ENCODE data around the gene BUB3. TPM values are rescaled to one million over a fixed set of nuclear protein-coding genes. Genes with fewer than 3 reads are reported as not detected.

Gene BUB3
- 100 to 1,000 TPM; 255 TPM for total RNA-seq

GRCh38 chr10:123154092-123154710 lies at the start of gene BUB3:
Gene BUB3, plus strand, starts transcription at chr10:123154402. Its CDS starts 516 bp downstream, at chr10:123154918.
- Mint-ChIP-seq H3K4me1 (ENCODE audit: low read depth) (peaks cover 59% of the 10 kb centered on the region), H3K27me3 (ENCODE audit: low read depth) (peaks cover 2% of the 10 kb centered on the region), H3K36me3 (ENCODE audit: insufficient read depth in 2 of 2) (peaks cover 18 to 43% of the 10 kb centered on the region in 2 donors), H3K9me3 (no peaks in the 10 kb centered on the region), H3K27ac (peak within 1 kb of the TSS; percentile 99), H3K4me3 (peak within 1 kb of the TSS; percentile 80 to 97)
- ATAC-seq (replicated peaks in 1 of 2) (peak; percentile 92 to 93), DNase-seq (peak; percentile 94 to 96)

- H3K4me3 Mint-ChIP-seq: no peak overlapping the region
- H3K4me1 Mint-ChIP-seq (ENCODE audit: low read depth): no peaks in the 10 kb centered on the region
- no peaks in the 10 kb centered on the region for H3K36me3 Mint-ChIP-seq (ENCODE audit: insufficient read depth in 2 of 2)
- DNase-seq (no peak), ATAC-seq (replicated peaks in 1 of 2) (no peak)
- no peaks in the 10 kb centered on the region for H3K9me3 Mint-ChIP-seq
- no peak overlapping the region for H3K27ac Mint-ChIP-seq
- H3K27me3 Mint-ChIP-seq (ENCODE audit: low read depth): peaks cover 39% of the 10 kb centered on the region
Observed at GRCh38 chr10:123109466-123109865, 44.7 kb upstream of the BUB3 start.

- Mint-ChIP-seq H3K27ac (no peak overlapping the region), H3K27me3 (ENCODE audit: low read depth) (peaks cover 54% of the 10 kb centered on the region), H3K9me3 (no peaks in the 10 kb centered on the region), H3K4me3 (no peak overlapping the region), H3K36me3 (ENCODE audit: insufficient read depth in 2 of 2) (no peaks in the 10 kb centered on the region), H3K4me1 (ENCODE audit: low read depth) (no peaks in the 10 kb centered on the region)
- DNase-seq: no peak
- ATAC-seq (replicated peaks in 1 of 2): no peak
Observed at GRCh38 chr10:123117644-123118417, 36.4 kb upstream of the BUB3 start.

- no peak overlapping the region for H3K4me3 Mint-ChIP-seq
- DNase-seq (no peak), ATAC-seq (replicated peaks in 1 of 2) (no peak)
- H3K4me1 Mint-ChIP-seq (ENCODE audit: low read depth): no peaks in the 10 kb centered on the region
- no peaks in the 10 kb centered on the region for H3K9me3 Mint-ChIP-seq
- peaks cover 49% of the 10 kb centered on the region for H3K27me3 Mint-ChIP-seq (ENCODE audit: low read depth)
- no peaks in the 10 kb centered on the region for H3K36me3 Mint-ChIP-seq (ENCODE audit: insufficient read depth in 2 of 2)
- H3K27ac Mint-ChIP-seq: no peak overlapping the region
Observed at GRCh38 chr10:123119081-123119480, 35.1 kb upstream of the BUB3 start.

GRCh38 chr10:123126246-123126645 lies 28.0 kb upstream of the BUB3 start:
- H3K4me3 Mint-ChIP-seq: no peak overlapping the region
- DNase-seq: no peak
- ATAC-seq (replicated peaks in 1 of 2): no peak
- peaks cover 64% of the 10 kb centered on the region for H3K27me3 Mint-ChIP-seq (ENCODE audit: low read depth)
- H3K9me3 Mint-ChIP-seq: no peaks in the 10 kb centered on the region
- H3K36me3 Mint-ChIP-seq (ENCODE audit: insufficient read depth in 2 of 2): no peaks in the 10 kb centered on the region
- no peaks in the 10 kb centered on the region for H3K4me1 Mint-ChIP-seq (ENCODE audit: low read depth)
- H3K27ac Mint-ChIP-seq: no peak overlapping the region

GRCh38 chr10:123129618-123130271 lies 24.5 kb upstream of the BUB3 start:
- Mint-ChIP-seq H3K27ac (no peak overlapping the region), H3K4me1 (ENCODE audit: low read depth) (peaks cover 22% of the 10 kb centered on the region), H3K36me3 (ENCODE audit: insufficient read depth in 2 of 2) (peaks cover 0 to 2% of the 10 kb centered on the region in 2 donors), H3K9me3 (no peaks in the 10 kb centered on the region), H3K4me3 (no peak overlapping the region), H3K27me3 (ENCODE audit: low read depth) (peaks cover 90% of the 10 kb centered on the region)
- DNase-seq (no peak), ATAC-seq (replicated peaks in 1 of 2) (peak; percentile 38 to 57)

GRCh38 chr10:123132576-123133477 lies 21.4 kb upstream of the BUB3 start:
- Mint-ChIP-seq H3K27ac (peak overlapping the region; percentile 74), H3K4me3 (peak overlapping the region; percentile 78 to 81), H3K27me3 (ENCODE audit: low read depth) (peaks cover 74% of the 10 kb centered on the region), H3K9me3 (no peaks in the 10 kb centered on the region), H3K36me3 (ENCODE audit: insufficient read depth in 2 of 2) (peaks cover 0 to 2% of the 10 kb centered on the region in 2 donors), H3K4me1 (ENCODE audit: low read depth) (peaks cover 32% of the 10 kb centered on the region)
- DNase-seq: peak; percentile 89 to 90
- ATAC-seq (replicated peaks in 1 of 2): peak; percentile 61 to 64

GRCh38 chr10:123133541-123134342 lies 20.5 kb upstream of the BUB3 start:
- Mint-ChIP-seq H3K36me3 (ENCODE audit: insufficient read depth in 2 of 2) (peaks cover 0 to 2% of the 10 kb centered on the region in 2 donors), H3K9me3 (no peaks in the 10 kb centered on the region), H3K4me1 (ENCODE audit: low read depth) (peaks cover 32% of the 10 kb centered on the region), H3K27ac (peak overlapping the region; percentile 56), H3K4me3 (peak overlapping the region; percentile 78 to 81), H3K27me3 (ENCODE audit: low read depth) (peaks cover 76% of the 10 kb centered on the region)
- DNase-seq (no peak), ATAC-seq (replicated peaks in 1 of 2) (no peak)

GRCh38 chr10:123134343-123134914 lies 19.8 kb upstream of the BUB3 start:
- H3K9me3 Mint-ChIP-seq: no peaks in the 10 kb centered on the region
- peaks cover 39% of the 10 kb centered on the region for H3K4me1 Mint-ChIP-seq (ENCODE audit: low read depth)
- peak in 1 of 2 donors; percentile 23 for DNase-seq
- peaks cover 76% of the 10 kb centered on the region for H3K27me3 Mint-ChIP-seq (ENCODE audit: low read depth)
- peak overlapping the region; percentile 78 to 81 for H3K4me3 Mint-ChIP-seq
- no peak for ATAC-seq (replicated peaks in 1 of 2)
- H3K27ac Mint-ChIP-seq: peak overlapping the region; percentile 56
- peaks cover 0 to 2% of the 10 kb centered on the region in 2 donors for H3K36me3 Mint-ChIP-seq (ENCODE audit: insufficient read depth in 2 of 2)

GRCh38 chr10:123134915-123135414 lies 19.2 kb upstream of the BUB3 start:
- Mint-ChIP-seq H3K36me3 (ENCODE audit: insufficient read depth in 2 of 2) (peaks cover 0 to 2% of the 10 kb centered on the region in 2 donors), H3K4me3 (peak overlapping the region; percentile 78 to 81), H3K27ac (no peak overlapping the region), H3K9me3 (no peaks in the 10 kb centered on the region), H3K4me1 (ENCODE audit: low read depth) (peaks cover 41% of the 10 kb centered on the region), H3K27me3 (ENCODE audit: low read depth) (peaks cover 76% of the 10 kb centered on the region)
- ATAC-seq (replicated peaks in 1 of 2): no peak
- peak in 1 of 2 donors; percentile 27 for DNase-seq

GRCh38 chr10:123135415-123136141 lies 18.6 kb upstream of the BUB3 start, which contains the start of gene HMX3:
Gene HMX3, plus strand, starts transcription at chr10:123135970. Its CDS starts 81 bp downstream, at chr10:123136051.
- peaks cover 41% of the 10 kb centered on the region for H3K4me1 Mint-ChIP-seq (ENCODE audit: low read depth)
- H3K9me3 Mint-ChIP-seq: no peaks in the 10 kb centered on the region
- H3K4me3 Mint-ChIP-seq: peak within 1 kb of the TSS; percentile 81 to 87
- no peak within 1 kb of the TSS for H3K27ac Mint-ChIP-seq
- DNase-seq: peak; percentile 59 to 68
- peaks cover 0 to 2% of the 10 kb centered on the region in 2 donors for H3K36me3 Mint-ChIP-seq (ENCODE audit: insufficient read depth in 2 of 2)
- ATAC-seq (replicated peaks in 1 of 2): peak; percentile 63
- peaks cover 76% of the 10 kb centered on the region for H3K27me3 Mint-ChIP-seq (ENCODE audit: low read depth)

All from activated T-cell treated with anti-CD3 and anti-CD28 coated beads, Interleukin-2, amount 50 U/mL, for 72 hours (primary cell).